ENCODE results near the gene COPA.
A peak's percentile ranks its signal among the peaks of the same experiment; 100 is the strongest.

The COPA gene

GRCh38 chr1:160362168-160362957 lies 19.3 kb upstream of the COPA start:
- DNase-seq: no peak

- DNase-seq: no peak
Measured at GRCh38 chr1:160361814-160362167, 18.7 kb upstream of the COPA start.

GRCh38 chr1:160361199-160361598 lies 18.1 kb upstream of the COPA start:
- DNase-seq: no peak

GRCh38 chr1:160360227-160360695 lies 17.2 kb upstream of the COPA start:
- no peak for DNase-seq

GRCh38 chr1:160359559-160360226 lies 16.6 kb upstream of the COPA start:
- DNase-seq: no peak

GRCh38 chr1:160358073-160358472 lies 15.0 kb upstream of the COPA start:
- DNase-seq: no peak

GRCh38 chr1:160357286-160358002 lies 14.4 kb upstream of the COPA start:
- no peak for DNase-seq

GRCh38 chr1:160354388-160354985 lies 11.4 kb upstream of the COPA start:
- peak; percentile 41 for DNase-seq

GRCh38 chr1:160353223-160353622 lies 10.2 kb upstream of the COPA start:
- no peak for DNase-seq

- DNase-seq: no peak
Measured at GRCh38 chr1:160352555-160352954, 9.5 kb upstream of the COPA start.

GRCh38 chr1:160351629-160352028 lies 8.6 kb upstream of the COPA start:
- DNase-seq: no peak

GRCh38 chr1:160346958-160347357 lies 3.9 kb upstream of the COPA start:
- no peak for DNase-seq

GRCh38 chr1:160346463-160346862 lies 3.4 kb upstream of the COPA start:
- no peak for DNase-seq

GRCh38 chr1:160344936-160345335 lies 1.9 kb upstream of the COPA start:
- no peak for DNase-seq

- DNase-seq: no peak
Measured at GRCh38 chr1:160344241-160344640, 1.2 kb upstream of the COPA start.

- DNase-seq: no peak
Measured at GRCh38 chr1:160342526-160342925, 524 bp downstream of the COPA start.

- no peak for DNase-seq
Measured at GRCh38 chr1:160340866-160341265, 2.2 kb downstream of the COPA start.

- no peak for DNase-seq
Measured at GRCh38 chr1:160340146-160340545, 2.9 kb downstream of the COPA start.

- DNase-seq: no peak
Measured at GRCh38 chr1:160338580-160338979, 4.5 kb downstream of the COPA start.

GRCh38 chr1:160332516-160332915 lies 10.5 kb downstream of the COPA start:
- no peak for DNase-seq

GRCh38 chr1:160330119-160330518 lies 12.9 kb downstream of the COPA start:
- DNase-seq: no peak

- no peak for DNase-seq
Measured at GRCh38 chr1:160328184-160328583, 14.9 kb downstream of the COPA start.

- DNase-seq: no peak
Measured at GRCh38 chr1:160326418-160326817, 16.6 kb downstream of the COPA start.

Measured in RPMI8226 (cell line).